Fibroblast of the conjunctiva (primary cell): Measurements from ENCODE around the gene UBE2F.
"Not testable (repeated sequence)": the region's sequence is repeated elsewhere in the genome, so short reads cannot be mapped to it uniquely, and the experiment has no call there.

Source experiments
- DNase-seq: peaks from one replicate; pipeline ENCODE4 v3.0.0-alpha.2; 2010; ENCODE audit warnings: low read depth

Gene UBE2F

DNA sequence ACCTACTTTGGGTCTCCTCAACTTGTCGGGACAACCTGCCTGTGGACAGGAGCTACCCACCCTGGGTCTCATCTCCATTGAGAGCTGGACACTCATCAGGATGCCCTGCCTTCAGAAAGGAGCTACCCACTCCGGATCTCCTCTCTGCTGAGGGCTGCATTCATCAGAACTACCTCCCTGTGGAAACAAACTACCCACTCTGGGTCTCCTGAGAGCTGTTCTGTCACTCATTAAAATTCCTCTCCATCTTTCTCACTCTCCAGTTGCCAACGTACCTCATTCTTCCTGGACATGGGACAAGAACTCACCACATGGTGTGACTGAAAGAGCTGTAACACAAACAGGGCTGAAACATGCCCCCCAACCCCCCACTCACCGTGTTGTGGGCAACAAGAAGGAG lies 22.5 kb upstream of the UBE2F start:
- no peak for DNase-seq

DNA sequence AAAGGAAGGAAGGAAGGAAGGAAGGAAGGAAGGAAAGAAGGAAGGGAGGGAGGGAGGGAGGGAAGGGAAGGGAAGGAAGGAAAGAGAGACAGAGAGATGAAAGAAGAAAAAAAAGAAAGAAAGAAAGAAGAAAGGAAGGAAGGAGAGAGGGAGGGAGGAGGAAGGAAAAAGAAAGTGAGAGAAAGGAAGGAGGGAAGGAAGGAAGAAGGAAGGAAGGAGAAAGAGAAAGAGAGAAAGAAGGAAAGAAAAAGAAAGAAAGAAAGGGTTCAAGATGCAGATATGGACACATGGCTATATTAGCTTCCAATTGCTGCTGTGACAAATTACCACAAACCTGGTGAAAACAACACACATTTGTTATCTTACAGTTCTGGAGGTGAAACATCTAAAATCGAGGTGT lies 20.4 kb upstream of the UBE2F start:
- DNase-seq, result no peak

DNA sequence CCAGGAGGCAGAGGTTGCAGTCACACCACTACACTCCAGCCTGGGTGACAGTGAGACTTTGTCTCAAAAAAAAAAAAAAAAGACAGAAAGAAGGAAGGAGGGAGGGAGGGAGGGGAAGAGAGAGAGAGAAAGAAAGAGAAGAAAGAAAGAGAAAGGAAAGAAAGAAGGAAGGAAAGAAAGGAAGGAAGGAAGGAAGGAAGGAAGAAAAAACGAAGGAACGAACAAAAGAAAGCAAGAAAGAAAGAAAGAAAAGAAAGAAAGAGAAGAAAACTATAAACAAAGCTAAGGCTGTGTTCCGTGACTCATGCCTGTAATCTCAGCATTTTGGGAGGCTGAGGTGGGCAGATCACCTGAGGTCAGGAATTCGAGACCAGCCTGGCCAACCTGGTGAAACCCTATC lies 15.5 kb upstream of the UBE2F start:
- DNase-seq, result not testable (repeated sequence)

DNA sequence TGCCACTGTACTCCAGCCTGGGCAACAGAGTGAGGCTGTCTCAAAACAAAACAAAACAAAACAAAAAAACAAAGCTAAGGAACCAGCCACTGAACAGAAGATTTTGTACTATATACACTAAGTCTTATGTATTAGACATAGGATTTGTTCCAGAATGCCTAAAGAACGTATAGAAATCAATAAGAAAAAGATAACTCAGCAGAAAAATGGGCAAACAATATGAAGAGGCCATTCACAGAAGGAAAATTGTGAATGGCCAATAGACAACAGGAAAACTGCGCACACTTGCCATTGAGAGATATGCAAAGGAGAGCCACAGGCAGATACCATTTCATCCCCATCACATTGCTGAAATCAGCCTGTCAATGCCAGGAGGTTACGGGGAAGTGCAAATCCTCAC lies 14.9 kb upstream of the UBE2F start:
- no peak for DNase-seq

DNA sequence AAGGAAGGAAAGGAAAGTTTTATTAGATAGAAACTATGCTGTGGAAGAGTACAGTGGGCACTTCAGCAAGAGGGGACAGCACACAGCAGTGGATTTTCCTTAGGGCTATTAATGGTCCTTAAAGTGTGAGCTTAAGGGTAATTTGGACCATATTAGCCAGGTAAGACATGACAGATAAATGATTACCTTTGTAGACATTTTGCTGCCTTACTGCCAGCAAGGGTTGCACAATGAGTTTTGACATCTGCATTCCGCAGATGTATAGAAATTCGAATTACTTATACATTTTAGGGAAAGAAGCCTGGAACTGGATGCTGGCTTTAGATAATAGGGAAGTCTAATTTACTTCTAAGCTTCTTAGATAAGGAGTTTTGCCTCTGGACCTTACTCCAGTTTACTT lies 14.0 kb upstream of the UBE2F start:
- no peak for DNase-seq

DNA sequence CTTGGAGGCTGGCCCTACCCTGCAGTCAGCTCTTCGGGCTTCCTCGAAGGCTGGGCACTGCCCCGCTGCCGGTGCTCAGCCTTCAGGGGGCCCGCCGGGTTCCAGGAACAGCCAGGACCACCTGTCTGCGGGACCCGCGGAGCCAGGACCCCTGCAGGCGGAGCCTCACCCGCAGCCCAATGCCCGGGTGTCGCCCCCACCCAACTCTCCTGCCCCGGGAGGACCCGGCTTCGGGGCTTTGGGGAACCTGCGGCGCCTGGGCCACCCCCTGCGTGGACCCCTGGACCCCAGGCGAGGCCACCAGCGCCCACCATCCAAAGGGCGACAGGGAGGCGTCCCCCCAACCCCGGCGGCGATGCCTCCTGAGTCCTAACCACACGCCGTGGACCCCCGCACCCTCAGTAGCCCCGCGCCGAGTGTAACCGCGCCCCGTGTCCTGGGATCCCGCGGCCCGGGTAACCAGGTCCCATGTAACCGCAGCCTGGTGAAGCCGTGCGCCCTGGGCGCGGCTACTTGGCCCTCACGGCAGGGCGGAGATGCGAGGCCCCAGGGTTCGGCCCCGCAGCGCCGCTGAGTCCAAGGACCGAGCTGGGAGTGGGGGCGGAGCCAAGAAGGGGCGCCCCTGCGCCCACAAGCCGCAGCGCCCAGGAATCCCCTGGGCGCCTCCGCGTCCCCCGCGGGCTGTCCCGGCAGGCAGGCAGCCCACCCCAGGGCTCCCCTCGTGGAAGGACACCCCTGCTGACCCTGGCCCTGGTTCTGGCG lies 11.0 kb upstream of the UBE2F start:
- no peak for DNase-seq

DNA sequence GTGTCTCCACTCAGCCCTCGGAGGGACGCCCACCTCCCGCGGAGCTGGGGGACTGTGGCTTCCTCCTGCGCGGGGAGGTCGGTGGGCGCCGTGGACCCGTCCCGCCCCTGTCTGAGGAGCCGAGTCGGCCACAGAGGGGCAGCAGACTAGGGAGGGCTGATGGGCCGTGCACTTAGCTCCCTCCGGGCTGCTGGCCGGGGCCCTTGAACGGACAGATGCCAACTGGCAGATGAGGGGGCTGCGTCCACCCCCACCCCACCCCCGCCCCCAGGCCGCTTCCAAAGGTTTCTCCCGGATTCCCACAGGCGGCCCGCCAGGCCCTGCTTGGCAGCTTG lies 10.4 kb upstream of the UBE2F start:
- DNase-seq, result no peak

DNA sequence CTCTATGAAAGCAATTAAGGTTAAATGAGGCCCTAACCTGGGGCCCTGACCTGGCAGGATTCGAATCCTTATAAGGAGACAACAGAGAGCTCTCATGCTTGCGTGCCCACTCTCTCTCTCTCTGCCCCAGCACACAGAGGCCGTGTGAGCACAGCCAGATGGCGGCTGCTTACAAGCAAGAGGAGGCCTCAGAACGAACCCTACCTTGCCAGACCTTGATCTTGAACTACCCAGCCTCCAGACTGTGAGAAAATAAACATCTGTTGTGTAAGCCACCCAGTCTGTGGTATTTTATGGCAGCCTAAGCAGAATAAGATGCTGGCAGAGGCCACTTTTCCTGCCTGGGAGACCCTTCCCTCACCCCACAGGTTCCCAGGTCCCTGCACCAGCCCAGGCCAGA lies 5.2 kb upstream of the UBE2F start:
- DNase-seq, result no peak

DNA sequence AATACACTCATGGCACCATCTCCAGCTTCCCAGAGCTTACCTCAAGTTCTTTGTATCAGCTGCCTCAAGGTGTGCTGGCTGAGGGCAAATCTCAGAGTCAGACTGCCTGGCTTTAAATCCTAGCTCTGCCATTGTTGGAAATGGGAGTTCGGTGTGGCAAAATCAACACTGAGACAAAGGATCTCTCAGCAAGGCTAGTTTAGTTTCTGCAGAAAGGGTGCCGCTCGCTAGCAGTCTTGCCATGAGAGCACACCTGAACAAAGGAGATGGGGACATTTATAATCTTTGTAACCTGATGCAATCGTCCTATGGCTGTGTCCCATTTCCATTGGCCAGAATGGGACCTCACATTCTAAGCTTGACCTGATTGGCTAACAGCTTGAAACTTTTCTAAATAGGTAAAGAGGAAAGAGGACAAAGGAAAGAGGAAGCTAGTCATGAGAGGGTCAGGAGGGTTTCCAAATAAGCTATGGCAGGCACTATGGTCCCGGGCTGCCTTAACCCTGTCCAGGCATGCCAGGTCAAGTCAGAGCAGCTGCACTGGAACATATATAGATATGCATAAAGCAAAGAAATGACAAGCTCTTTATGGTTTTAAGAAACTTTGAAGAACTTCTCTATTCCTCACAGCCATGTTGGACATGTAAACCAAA lies 4.3 kb upstream of the UBE2F start:
- DNase-seq, result no peak

DNA sequence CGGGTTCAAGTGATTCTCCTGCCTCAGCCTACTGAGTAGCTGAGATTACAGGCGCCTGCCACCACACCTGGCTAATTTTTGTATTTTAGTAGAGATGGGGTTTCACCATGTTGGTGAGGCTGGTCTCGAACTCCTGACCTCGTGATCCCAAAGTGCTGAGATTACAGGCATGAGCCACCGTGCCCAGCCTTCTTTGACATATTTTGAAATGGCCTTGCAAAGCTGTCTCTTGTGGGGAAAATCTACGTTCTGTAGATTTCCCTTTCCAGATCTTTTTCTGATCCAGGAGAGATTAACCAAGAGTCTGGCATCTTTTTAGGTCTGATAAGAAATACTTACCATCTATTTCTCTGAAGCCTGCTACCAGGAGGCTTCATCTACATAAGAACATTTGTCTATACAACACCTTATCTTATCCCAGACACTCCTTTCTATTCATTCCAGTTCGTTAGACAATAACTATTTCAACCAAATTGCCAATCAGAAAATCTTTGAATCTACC lies 3.3 kb upstream of the UBE2F start:
- DNase-seq, result not testable (repeated sequence)

DNA sequence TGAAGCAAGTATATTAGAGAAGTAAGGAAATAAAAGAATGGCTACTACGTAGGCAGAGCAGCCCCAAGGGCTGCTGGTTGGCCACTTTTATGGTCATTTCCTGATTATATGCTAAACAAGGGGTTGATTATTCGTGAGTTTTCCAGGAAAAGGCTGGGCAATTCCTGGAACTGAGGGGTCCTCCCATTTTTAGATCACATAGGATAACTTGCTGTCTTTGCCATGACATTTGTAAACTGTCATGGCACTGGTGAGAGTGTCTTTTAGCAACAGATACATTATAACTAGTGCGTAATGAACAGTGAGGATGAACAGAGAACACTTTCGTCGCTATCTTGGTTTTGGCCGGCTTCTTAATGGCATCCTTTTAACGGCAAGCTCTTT lies 2.6 kb upstream of the UBE2F start:
- no peak for DNase-seq

DNA sequence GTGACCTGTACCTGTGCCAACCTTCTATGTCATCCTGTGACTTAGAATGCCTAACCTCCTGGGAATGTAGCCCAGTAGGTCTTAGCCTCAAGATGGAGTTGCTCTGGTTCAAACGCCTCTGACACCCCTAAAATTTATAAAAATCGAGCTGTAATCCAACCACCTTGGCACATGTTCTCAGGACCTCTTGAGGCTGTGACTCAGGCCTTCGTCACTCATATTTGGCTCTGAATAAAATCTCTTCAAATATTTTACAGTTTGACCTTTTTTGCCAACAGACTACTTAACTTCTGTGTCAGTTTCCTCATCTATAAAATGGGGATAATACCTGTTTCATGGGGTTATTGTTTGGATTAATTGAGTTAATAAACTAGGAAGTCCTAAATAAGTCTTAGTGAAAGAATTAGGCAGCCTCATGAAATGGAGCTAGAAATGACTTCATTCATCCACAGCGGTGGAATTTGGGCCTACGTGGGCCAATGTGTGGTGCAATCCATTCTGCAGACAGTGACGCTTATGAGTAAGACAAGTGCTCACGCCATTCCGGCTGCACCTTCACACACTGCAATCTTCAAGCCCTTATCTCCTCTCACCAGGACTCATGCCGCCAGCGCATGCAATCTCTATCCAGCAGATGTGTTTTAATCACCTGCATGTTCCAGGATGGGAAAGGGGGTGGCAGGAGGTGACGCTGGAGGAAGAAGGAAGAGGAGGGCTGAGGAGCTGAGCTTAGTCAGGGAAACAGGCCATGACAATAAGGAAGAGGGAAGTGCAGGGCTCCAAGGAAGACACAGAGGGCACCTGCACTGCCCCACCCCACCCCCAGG lies 2.0 kb upstream of the UBE2F start:
- no peak for DNase-seq

DNA sequence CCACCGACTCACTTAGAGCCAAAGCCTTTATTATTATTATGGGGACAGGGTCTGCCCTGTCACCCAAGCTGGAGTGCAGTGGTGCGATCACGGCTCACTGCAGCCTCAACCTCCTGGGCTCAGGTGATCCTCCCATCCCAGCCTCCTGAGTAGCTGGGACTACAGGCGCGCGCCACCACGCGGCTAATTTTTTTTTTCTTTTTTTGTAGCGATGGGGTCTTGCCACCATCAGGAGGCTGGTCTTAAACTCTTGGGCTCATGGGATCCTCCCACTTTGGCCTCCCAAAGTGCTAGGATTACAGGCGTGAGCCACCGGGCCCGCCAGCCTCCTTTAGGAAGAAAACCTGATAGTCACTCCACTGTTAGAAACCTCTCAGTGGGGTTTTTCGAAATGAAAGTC lies 970 bp upstream of the UBE2F start:
- not testable (repeated sequence) for DNase-seq

DNA sequence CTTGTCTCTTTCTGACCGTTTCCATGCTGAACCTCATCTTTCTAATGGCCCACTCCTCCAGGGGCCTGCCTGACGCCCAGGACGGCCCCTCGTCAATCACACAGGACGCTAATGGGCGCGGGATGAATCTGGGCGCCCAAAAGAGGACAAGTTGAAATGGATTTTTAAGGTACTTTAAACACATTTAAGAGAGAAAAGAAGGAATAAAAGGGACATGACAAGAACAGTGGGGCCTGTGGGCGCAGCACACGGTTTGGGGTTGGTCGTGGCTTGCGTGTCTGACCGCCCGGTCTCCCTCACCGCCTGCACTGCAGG lies 607 bp upstream of the UBE2F start:
- DNase-seq, result no peak

DNA sequence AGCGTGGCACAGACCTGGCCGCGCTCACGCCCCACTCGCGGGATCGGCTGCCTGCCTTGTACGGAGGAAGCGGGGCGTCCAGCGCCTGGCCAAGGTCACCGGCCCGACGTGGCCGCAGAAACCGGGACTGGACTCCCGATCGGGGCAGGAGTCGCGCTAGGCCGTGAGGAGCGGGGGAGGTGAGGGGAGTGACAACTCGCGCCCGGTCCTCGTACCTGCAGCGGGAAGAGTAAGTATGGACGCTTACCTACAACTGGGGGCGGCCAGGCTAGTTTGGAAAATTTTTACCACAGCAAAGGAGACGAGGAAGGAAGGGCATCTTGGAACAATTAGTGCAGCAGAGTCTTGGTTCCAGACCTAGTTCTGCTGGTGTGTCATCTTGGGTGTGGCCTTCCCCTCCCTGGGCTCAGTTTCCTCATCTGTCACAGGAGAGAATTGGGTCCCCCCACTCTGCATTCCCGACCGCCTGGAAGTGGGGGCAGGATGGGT lies 693 bp downstream of the UBE2F start:
- DNase-seq, result no peak

DNA sequence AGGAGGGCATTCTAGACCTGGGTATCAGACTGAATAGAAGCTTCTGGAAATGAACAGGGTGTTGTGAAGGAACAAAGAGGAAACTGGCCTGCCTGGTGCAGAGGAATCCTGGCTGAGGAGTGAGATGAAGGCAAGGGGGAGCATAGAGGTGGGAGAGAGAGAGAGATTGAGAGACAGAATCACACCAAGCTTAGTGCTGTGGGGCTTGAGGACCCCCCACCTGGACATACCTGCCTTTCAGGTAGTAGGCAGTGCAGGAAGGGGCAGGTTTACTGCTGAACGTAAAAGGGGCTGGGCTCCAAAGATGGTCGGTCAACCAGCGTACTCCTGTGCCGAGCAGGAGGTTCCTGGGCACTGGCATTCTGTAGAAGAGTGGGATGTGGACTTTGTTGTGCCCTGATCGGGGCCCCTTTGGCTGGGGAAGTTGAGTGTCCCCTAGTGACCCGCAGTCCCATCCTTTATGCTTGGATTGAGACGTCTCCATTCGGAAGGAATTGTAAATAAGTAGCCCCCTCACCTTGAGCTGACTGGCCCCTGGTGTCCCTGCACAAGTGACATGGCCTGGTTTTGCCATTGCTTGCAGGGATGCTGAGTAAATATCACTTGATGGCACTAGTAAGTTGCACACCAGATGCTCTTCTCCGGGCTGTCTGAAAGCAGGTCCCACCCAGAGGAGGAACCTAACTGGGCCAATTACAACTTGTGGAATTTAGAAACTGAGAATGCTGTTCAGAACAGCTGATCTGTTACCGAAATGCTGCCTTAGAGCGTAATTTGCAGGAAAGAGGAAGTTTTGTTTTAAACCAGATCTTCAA lies 1.4 kb downstream of the UBE2F start:
- peak; percentile 66 for DNase-seq

DNA sequence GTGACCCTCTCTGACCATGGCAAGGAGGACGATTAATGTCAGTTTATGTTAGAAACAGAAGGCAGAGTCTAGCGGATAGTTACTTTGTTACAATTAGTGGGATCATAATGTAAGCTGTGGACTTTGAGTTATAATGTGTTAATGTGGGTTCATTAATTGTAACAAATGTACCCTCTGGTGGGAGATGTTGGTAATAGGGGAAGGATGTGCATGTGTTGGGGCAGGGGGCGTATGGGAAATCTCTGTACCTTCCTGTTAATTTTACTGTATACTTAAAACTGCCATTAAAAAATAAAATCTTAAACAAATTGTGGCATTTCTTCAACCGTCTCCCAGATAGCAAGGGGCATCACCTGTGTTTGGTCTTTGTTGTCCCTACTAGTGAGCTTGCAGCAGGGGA lies 4.8 kb downstream of the UBE2F start:
- DNase-seq, result no peak

DNA sequence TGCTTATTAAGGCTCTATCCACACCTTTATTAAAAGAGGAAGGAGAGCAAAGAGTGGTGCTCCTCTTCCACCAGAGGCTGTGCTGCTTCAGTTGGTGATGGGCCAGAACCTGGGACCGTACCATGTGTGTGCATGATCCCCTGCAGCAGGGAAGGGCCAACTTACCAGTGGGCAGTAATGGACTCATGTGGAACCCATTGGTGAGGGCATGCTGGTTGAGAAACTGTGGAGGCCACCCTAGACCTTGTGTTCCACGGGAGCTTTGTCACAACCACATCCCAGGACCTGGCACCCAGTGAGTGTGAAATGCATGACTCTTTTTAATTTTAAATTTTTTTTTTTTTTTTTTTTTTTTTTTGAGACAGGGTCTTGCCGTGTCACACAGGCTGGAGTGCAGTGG lies 5.4 kb downstream of the UBE2F start:
- DNase-seq, result no peak

DNA sequence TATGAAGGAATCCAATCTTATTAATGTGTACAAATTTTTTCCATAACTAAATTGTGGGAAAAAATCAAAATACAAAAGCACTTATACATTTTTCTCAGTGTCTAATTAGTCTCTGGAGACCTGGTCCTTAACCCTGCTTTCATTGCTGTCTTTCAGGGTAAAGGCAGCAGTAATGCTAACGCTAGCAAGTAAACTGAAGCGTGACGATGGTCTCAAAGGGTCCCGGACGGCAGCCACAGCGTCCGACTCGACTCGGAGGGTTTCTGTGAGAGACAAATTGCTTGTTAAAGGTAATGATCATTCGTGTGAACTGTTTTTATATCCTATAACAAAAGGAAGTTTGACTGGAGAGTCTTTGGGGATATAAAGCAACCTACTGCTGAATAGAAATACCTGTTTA lies 6.1 kb downstream of the UBE2F start:
- no peak for DNase-seq

DNA sequence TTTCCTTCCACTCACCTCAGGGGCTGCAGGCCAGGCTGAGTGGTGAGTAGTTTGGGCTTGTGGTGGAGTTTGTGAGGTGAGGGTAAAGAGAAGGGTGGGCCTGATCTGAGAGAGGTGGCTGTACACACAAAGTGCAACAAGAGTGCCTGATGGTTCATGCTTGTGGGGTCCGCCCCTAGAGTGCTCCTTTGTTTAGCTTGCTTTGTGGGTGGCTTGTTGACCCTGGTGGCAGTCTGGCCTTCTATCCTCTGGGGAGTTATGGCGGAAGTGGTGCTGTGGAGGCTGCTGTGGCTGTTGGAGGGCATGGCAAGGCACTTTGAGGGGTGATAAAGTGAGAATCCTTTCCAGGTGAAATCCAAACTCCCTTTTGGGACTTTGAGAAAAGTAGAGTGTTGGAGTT lies 10.6 kb downstream of the UBE2F start:
- no peak for DNase-seq

DNA sequence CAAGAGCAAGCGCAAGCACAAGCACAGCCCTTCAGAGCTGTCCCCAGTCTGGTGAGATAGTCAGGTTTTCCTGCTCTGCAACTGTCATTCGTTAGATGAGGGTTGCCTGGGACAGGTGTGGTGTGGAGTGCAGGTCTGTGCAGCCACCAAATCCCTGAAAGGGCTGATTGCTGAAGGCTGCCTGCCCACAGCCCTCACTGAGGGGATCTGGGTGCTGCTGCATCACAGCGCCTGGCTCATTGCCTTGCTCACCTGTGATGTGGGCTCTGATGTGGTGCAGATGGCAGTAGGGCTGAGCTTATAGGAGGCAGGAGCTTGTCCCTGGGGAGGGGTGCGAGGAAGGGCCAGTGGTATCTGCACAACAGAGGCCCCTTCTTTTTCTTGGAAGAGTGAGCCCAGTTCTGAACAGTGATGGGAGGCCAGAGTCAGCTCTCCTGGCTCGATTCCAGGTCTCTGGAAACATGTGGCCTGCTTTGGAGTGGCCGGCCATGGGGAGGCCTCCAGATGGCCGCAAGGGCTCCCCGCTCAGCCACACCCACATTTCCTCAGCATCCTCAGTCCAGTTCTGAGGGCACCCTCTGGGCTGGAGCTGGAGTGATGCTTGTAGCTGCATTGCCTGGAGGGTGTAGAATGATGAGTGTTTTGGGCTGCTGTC lies 11.4 kb downstream of the UBE2F start:
- peak; percentile 39 for DNase-seq

DNA sequence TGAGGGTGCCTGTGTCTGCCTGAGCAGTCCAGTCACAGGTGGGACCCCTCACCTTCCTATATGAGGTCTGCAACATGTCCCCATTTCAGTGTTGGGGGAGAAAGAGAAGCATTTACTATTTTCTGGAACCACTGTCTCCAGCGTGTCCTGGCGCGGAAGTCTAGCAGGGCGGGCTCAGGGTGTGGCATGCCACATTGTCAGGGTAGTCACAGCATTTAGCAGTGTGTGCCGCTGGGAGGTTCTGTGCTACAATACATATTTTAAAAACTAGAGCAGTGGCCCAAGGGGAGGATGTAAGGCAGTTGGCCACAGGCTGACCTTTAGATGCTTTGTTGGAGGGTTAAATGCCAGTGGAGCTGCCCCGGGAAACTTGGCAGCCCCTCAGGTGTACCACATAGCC lies 12.5 kb downstream of the UBE2F start:
- no peak for DNase-seq
